Astrocyte (in vitro differentiated cells and primary cell): ENCODE data around the gene OGFOD3.

Experiments
- CTCF ChIP-seq: IDR thresholded peaks from 2 replicates; pipeline ENCODE4 v1.5.1; 2011; ENCODE audit warnings: low read depth, mild to moderate bottlenecking, inconsistent platforms, low read length, moderate library complexity; ENCODE audit not compliant: insufficient read depth
- EZH2 ChIP-seq: IDR thresholded peaks from 2 replicates; pipeline ENCODE4 v1.6.1; 2012; ENCODE audit warnings: mild to moderate bottlenecking, low read length, inconsistent platforms; ENCODE audit not compliant: insufficient read depth

- no peak for TF ChIP-seq CTCF
- TF ChIP-seq EZH2: no peak
Observed at GRCh38 chr17:82434216-82434565, 15.8 kb upstream of the OGFOD3 start.
